ENCODE results near the gene LDLRAD4. TPM values are rescaled to one million over a fixed set of nuclear protein-coding genes. Genes with fewer than 3 reads are reported as not detected.

The LDLRAD4 gene
- total and polyA plus RNA-seq, 9 of the 15 experiments (the other 6 are each of a cell fraction or from before 2014, with no cell fraction given) = 0.01 TPM; not detected in 8

GRCh38 chr18:13303756-13304364, 85.3 kb downstream of the LDLRAD4 start:
- no peaks in the 10 kb centered on the region for H3K9me1 ChIP-seq (ENCODE audit: control insufficient read depth, insufficient read depth, low read length)
- no peaks in the 10 kb centered on the region for H3K36me3 ChIP-seq (ENCODE audit: control insufficient read depth, insufficient read depth, low read length)
- no peak overlapping the region for H2AFZ ChIP-seq (ENCODE audit: low read depth, low read length)
- no peak overlapping the region for H3K4me2 ChIP-seq (ENCODE audit: insufficient read depth, low read length)
- intact Hi-C loops (cut with micrococcal nuclease) = no loop called here
- TF ChIP-seq BRD9 (IDR thresholded peaks at IDR 0.05; ENCODE audit: low read depth, partially characterized antibody) (no peak), NFYB (IDR thresholded peaks at IDR 0.05; ENCODE audit: extremely low read depth, insufficient read length) (no peak), ATF3 (IDR thresholded peaks at IDR 0.05) (no peak), ATF3 (CRISPR knock-in tag; conservative IDR thresholded peaks at IDR 0.05) (no peak), DLX4 (CRISPR knock-in tag; IDR thresholded peaks at IDR 0.05) (no peak), ZNF12 (CRISPR knock-in tag; IDR thresholded peaks at IDR 0.05) (no peak), ZNF830 (CRISPR knock-in tag; IDR thresholded peaks at IDR 0.05) (no peak), ZNF277 (CRISPR knock-in tag; IDR thresholded peaks at IDR 0.05; ENCODE audit: borderline replicate concordance) (no peak), MTA3 (IDR thresholded peaks at IDR 0.05; ENCODE audit: borderline replicate concordance) (no peak), AFF1 (IDR thresholded peaks at IDR 0.05; ENCODE audit: low read depth in 1 of 2, partially characterized antibody in 2 of 2) (no peak), KAT2B (IDR thresholded peaks at IDR 0.05; ENCODE audit: low read depth, low read length) (no peak), ETS1 (conservative IDR thresholded peaks at IDR 0.05; ENCODE audit: control insufficient read depth, low read depth, low read length) (no peak)
- no peak for DNase-seq (ENCODE audit: extremely low read depth in 1 of 4, low spot score in 3 of 4)
- CTCF ChIA-PET (ENCODE audit: low intra/inter-chr PET ratio) = no interaction called here
- FAIRE-seq = no peak
- H3K27me3 ChIP-seq (ENCODE audit: control insufficient read depth in 2 of 2, insufficient read depth in 2 of 2, low read length in 2 of 2) = peaks cover 0 to 6% of the 10 kb centered on the region in 2 experiments; a peak in 1 of 5 replicates
- H3K4me1 ChIP-seq (replicated peaks in 1 of 2; ENCODE audit: control insufficient read depth in 2 of 2, insufficient read depth in 2 of 2, low read length in 2 of 2) = no peaks in the 10 kb centered on the region
- no peaks in the 10 kb centered on the region for H4K20me1 ChIP-seq (replicated peaks; ENCODE audit: control insufficient read depth, insufficient read depth, low read length)
- in situ Hi-C loops (cut with MboI) = no loop called here
- no peak overlapping the region for H3K4me3 ChIP-seq
- ATAC-seq = no peak
- H3K9me3 ChIP-seq (replicated peaks; ENCODE audit: control insufficient read depth, insufficient read depth, low read depth, low read length) = no peaks in the 10 kb centered on the region
- no peaks in the 10 kb centered on the region for H3K79me2 ChIP-seq (ENCODE audit: control insufficient read depth, insufficient read depth, low read length)
- no peak overlapping the region for H3K9ac ChIP-seq (ENCODE audit: insufficient read depth in 1 of 2, low read depth in 2 of 2, low read length in 2 of 2)
- WGBS (ENCODE audit: insufficient coverage, low coverage, missing lambda C conversion rate) = 0% methylated on average over 6 of the region's 6 CpGs
- no TSS peak for BruUV-seq (replicated peaks)
- no peak overlapping the region for H3K27ac ChIP-seq (ENCODE audit: extremely low read depth, low read depth, low read length)
- POLR2A ChIA-PET = no interaction called here

Measured in K562 (cell line).